Measurements from ENCODE around the gene RAB3GAP1. TPM values are rescaled to one million over a fixed set of nuclear protein-coding genes. Genes with fewer than 3 reads are reported as not detected.

Gene RAB3GAP1
- total and polyA plus RNA-seq, 2 donors (not counting 1 experiment from before 2014, with no cell fraction given), result 15.6 to 62.2 TPM

DNA sequence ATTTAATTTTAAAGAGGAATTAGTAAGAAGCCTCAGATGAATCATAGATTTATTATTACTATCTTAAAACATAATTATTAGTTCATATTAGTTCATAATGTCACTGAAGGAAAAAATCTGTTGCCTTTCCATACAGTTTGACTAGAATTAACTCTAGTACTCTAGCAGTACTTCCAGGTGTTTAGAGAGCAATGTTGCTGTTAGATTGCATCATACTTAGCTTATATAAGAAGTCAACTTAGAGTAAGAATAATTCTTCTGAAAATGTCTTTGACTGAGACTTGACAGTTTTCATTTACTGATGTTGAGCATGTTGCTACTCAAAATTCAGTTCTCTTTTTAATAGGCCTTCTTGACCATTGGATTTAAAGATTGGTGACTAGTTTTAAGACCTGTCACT lies 4.7 kb downstream of the RAB3GAP1 start:
- Histone ChIP-seq H3K36me3 (replicated peaks in 1 of 2; ENCODE audit: control extremely low read depth in 1 of 2, control insufficient read depth in 1 of 2, extremely low read depth in 1 of 2, insufficient read depth in 2 of 2, low read length in 1 of 2) (peaks cover 5 to 24% of the 10 kb centered on the region in 2 experiments), H3K4me3 (ENCODE audit: control extremely low read depth in 1 of 5, extremely low read depth in 1 of 5, insufficient read depth in 1 of 5, low read depth in 2 of 5, low read length in 4 of 5) (no peak overlapping the region), H3K9me3 (ENCODE audit: control extremely low read depth in 1 of 3, control insufficient read depth in 2 of 3, insufficient read depth in 1 of 3, low read length in 2 of 3) (no peaks in the 10 kb centered on the region), H3K27me3 (replicated peaks in 1 of 4; ENCODE audit: control extremely low read depth in 1 of 4, control insufficient read depth in 3 of 4, insufficient read depth in 4 of 4, low read length in 3 of 4) (no peaks in the 10 kb centered on the region), H3K27ac (ENCODE audit: low read length in 2 of 2) (no peak overlapping the region), H3K79me2 (ENCODE audit: control insufficient read depth, insufficient read depth, low read length) (peaks cover 83% of the 10 kb centered on the region), H3K4me2 (replicated peaks; ENCODE audit: low read depth, low read length, poor library complexity, severe bottlenecking) (no peak overlapping the region), H3K9ac (ENCODE audit: low read length) (no peak overlapping the region), H3K4me1 (ENCODE audit: control insufficient read depth in 2 of 2, insufficient read depth in 2 of 2, low read length in 2 of 2) (peaks cover 16 to 17% of the 10 kb centered on the region in 2 donors), H2AFZ (ENCODE audit: insufficient read depth, low read depth, low read length, poor library complexity, severe bottlenecking) (no peak overlapping the region), H4K20me1 (ENCODE audit: control insufficient read depth, insufficient read depth, low read length, poor library complexity, severe bottlenecking) (peaks cover 17% of the 10 kb centered on the region)
- Mint-ChIP-seq H3K27me3 (no peaks in the 10 kb centered on the region), H3K4me1 (peaks cover 40% of the 10 kb centered on the region), H3K9me3 (ENCODE audit: insufficient read depth) (no peaks in the 10 kb centered on the region), H3K4me3 (no peak overlapping the region), H3K27ac (no peak overlapping the region)
- DNase-seq (no peak), ATAC-seq (ENCODE audit: low read depth) (no peak)
- CTCF ChIA-PET, result interaction anchor here (1.6 kb wide), 1 partner anchor 10 kb away, joined by 3 read pairs; no protein-coding TSS in a partner anchor
- no peak for TF ChIP-seq EZH2 (IDR thresholded peaks at IDR 0.05; ENCODE audit: borderline replicate concordance, insufficient read depth, low read depth, low read length, poor library complexity, severe bottlenecking)
- TF ChIP-seq, protein P1, sequence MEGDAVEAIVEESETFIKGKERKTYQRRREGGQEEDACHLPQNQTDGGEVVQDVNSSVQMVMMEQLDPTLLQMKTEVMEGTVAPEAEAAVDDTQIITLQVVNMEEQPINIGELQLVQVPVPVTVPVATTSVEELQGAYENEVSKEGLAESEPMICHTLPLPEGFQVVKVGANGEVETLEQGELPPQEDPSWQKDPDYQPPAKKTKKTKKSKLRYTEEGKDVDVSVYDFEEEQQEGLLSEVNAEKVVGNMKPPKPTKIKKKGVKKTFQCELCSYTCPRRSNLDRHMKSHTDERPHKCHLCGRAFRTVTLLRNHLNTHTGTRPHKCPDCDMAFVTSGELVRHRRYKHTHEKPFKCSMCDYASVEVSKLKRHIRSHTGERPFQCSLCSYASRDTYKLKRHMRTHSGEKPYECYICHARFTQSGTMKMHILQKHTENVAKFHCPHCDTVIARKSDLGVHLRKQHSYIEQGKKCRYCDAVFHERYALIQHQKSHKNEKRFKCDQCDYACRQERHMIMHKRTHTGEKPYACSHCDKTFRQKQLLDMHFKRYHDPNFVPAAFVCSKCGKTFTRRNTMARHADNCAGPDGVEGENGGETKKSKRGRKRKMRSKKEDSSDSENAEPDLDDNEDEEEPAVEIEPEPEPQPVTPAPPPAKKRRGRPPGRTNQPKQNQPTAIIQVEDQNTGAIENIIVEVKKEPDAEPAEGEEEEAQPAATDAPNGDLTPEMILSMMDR (IDR thresholded peaks at IDR 0.05), result no peak
- intact Hi-C loops (cut with micrococcal nuclease), result loop anchor here (10.0 kb wide), 2 partner anchors 112 to 322 kb away; no protein-coding TSS in a partner anchor
- POLR2A ChIA-PET, result no interaction called here

DNA sequence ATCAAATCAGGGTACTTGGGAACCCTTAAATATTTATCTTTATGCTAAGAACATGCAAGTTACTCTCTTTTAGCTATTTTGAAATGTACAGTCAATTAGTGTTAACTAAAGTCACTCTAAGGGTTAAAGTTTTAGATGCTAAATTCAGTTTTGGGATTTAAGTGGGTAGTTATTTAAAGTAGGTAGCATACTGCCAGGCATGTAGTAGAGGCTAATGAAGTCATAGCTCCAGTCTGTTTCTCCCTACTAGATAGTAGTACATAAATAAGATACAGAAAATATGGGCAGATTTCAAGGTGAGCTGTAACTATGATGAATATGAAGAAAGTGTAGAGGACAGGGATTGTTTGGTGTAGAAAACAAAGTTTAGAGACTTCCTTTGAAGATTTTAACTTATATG lies 7.5 kb downstream of the RAB3GAP1 start:
- Histone ChIP-seq H3K27me3 (replicated peaks in 1 of 4; ENCODE audit: control extremely low read depth in 1 of 4, control insufficient read depth in 3 of 4, insufficient read depth in 4 of 4, low read length in 3 of 4) (no peaks in the 10 kb centered on the region), H2AFZ (ENCODE audit: insufficient read depth, low read depth, low read length, poor library complexity, severe bottlenecking) (no peak overlapping the region), H3K9ac (ENCODE audit: low read length) (no peak overlapping the region), H3K36me3 (replicated peaks in 1 of 2; ENCODE audit: control extremely low read depth in 1 of 2, control insufficient read depth in 1 of 2, extremely low read depth in 1 of 2, insufficient read depth in 2 of 2, low read length in 1 of 2) (peaks cover 8 to 31% of the 10 kb centered on the region in 2 experiments), H3K9me3 (ENCODE audit: control extremely low read depth in 1 of 3, control insufficient read depth in 2 of 3, insufficient read depth in 1 of 3, low read length in 2 of 3) (peaks cover 0 to 1% (median 0%) of the 10 kb centered on the region in 3 donors), H3K4me2 (replicated peaks; ENCODE audit: low read depth, low read length, poor library complexity, severe bottlenecking) (no peak overlapping the region), H3K4me3 (ENCODE audit: control extremely low read depth in 1 of 5, extremely low read depth in 1 of 5, insufficient read depth in 1 of 5, low read depth in 2 of 5, low read length in 4 of 5) (no peak overlapping the region), H4K20me1 (ENCODE audit: control insufficient read depth, insufficient read depth, low read length, poor library complexity, severe bottlenecking) (peaks cover 40% of the 10 kb centered on the region), H3K4me1 (ENCODE audit: control insufficient read depth in 2 of 2, insufficient read depth in 2 of 2, low read length in 2 of 2) (peaks cover 0 to under 1% of the 10 kb centered on the region in 2 donors), H3K27ac (ENCODE audit: low read length in 2 of 2) (no peak overlapping the region), H3K79me2 (ENCODE audit: control insufficient read depth, insufficient read depth, low read length) (peaks cover 88% of the 10 kb centered on the region)
- Mint-ChIP-seq H3K27ac (no peak overlapping the region), H3K4me1 (peaks cover 26% of the 10 kb centered on the region), H3K9me3 (ENCODE audit: insufficient read depth) (no peaks in the 10 kb centered on the region), H3K4me3 (no peak overlapping the region), H3K27me3 (no peaks in the 10 kb centered on the region)
- TF ChIP-seq, protein P1 (IDR thresholded peaks at IDR 0.05), result no peak
- no peak for TF ChIP-seq EZH2 (IDR thresholded peaks at IDR 0.05; ENCODE audit: borderline replicate concordance, insufficient read depth, low read depth, low read length, poor library complexity, severe bottlenecking)
- intact Hi-C loops (cut with micrococcal nuclease), result loop anchor here (10.0 kb wide), 2 partner anchors 115 to 325 kb away; no protein-coding TSS in a partner anchor
- POLR2A ChIA-PET, result no interaction called here
- DNase-seq, result no peak
- ATAC-seq (ENCODE audit: low read depth), result no peak
- CTCF ChIA-PET, result interaction anchor here (0.6 kb wide), 1 partner anchor 172 kb away, joined by 3 read pairs; no protein-coding TSS in a partner anchor
